Stomach (tissue), 9 donors: Measurements from ENCODE around the gene NPR3. TPM values are rescaled to one million over a fixed set of nuclear protein-coding genes. Genes with fewer than 3 reads are reported as not detected.

ENCODE experiments used
- DNase-seq, 2 donors: peaks; one replicate each; pipeline versions ENCODE4 v3.0.0 to v3.0.0-alpha.2; 2013 to 2019
- H3K27ac ChIP-seq, 5 donors: fragments of 200-600 bp in 4 of 5; sonication (generic) in 4 of 5; one replicate each; pipeline ENCODE4 v1.5.1; 2013 to 2019; ENCODE audit warnings: mild to moderate bottlenecking in 1 of 5, moderate library complexity in 1 of 5
- H3K27me3 ChIP-seq, 3 donors: fragments of 200-600 bp; sonication (generic); one replicate each; pipeline ENCODE4 v1.5.1; 2017 to 2019; ENCODE audit warnings: mixed run types in 1 of 3
- H3K36me3 ChIP-seq, 4 donors: fragments of 200-600 bp; sonication (generic); 1 replicate in 3 of 4; 2 replicates in 1 of 4; pipeline ENCODE4 v1.5.1; 2016 to 2019
- H3K4me1 ChIP-seq, 4 donors: fragments of 200-600 bp; sonication (generic); one replicate each; pipeline ENCODE4 v1.5.1; 2016 to 2019
- H3K4me3 ChIP-seq, 4 donors: fragments of 200-600 bp; sonication (generic) in 3 of 4; one replicate each; pipeline ENCODE4 v1.5.1; 2016 to 2019; ENCODE audit warnings: mild to moderate bottlenecking in 1 of 4
- H3K9me3 ChIP-seq, 4 donors: fragments of 200-600 bp; sonication (generic); one replicate each; pipeline ENCODE4 v1.5.1; 2016 to 2019
- EP300 ChIP-seq: sonication (generic); formaldehyde crosslinking; IDR thresholded peaks from one replicate; pipeline ENCODE4 v1.6.1; 2017; ENCODE audit warnings: antibody characterized with exemption
- POLR2A ChIP-seq, 4 donors: fragments of 450-650 bp; IDR thresholded peaks; one replicate each; pipeline ENCODE4 v1.6.1; 2016; ENCODE audit warnings: antibody characterized with exemption in 4 of 4, control low read depth in 2 of 4, mild to moderate bottlenecking in 1 of 4, moderate library complexity in 1 of 4
- POLR2AphosphoS5 ChIP-seq, 3 donors: sonication (generic); formaldehyde crosslinking; IDR thresholded peaks; one replicate each; pipeline ENCODE4 v1.6.1; 2016; ENCODE audit warnings: antibody characterized with exemption in 3 of 3
- WGBS, 5 donors: extraction: QIAGEN DNeasy Blood & Tissue Kit in 3 of 5; methylation state at CpG; one replicate each; pipeline versions ENCODE4 v1.1.5 to v1.1.7; 2013 to 2018; 5-methylcytosine and 5-hydroxymethylcytosine counted together
- intact Hi-C: fragments of 100-400 bp; cut with DNase I; formaldehyde crosslinking; loops from one replicate; pipeline ENCODE4 v1.15.1; 2023; ENCODE audit warnings: low total_unique reads
- polyA plus RNA-seq, 3 donors: library from polyadenylated mRNA; stranded (reverse); fragments of 200-250 nt; gene quantifications; one replicate each; pipeline ENCODE4 v1.2.3, GENCODE V29; 2013
- total RNA-seq, 5 donors: library from RNA; depleted of rRNA; stranded (reverse); fragments of >200 nt; gene quantifications; one replicate each; pipeline versions ENCODE4 v1.1.0 to v1.2.3, GENCODE V29; 2014 to 2016
- TF ChIP-seq, protein P1 (sequence below), 7 experiments: fragments of 450-650 bp in 4 of 7; fragments of 200-600 bp in 3 of 7; sonication (generic) in 3 of 7; IDR thresholded peaks; one replicate each; pipeline ENCODE4 v1.5.1; 2016 to 2019; ENCODE audit warnings: antibody characterized with exemption in 7 of 7, control low read depth in 2 of 7, mild to moderate bottlenecking in 1 of 7
- donor health status: healthy with polysubstance abuse.
- donor health status: Bipolar disorder and iron deficiency.
- donor health status: healthy.

The NPR3 gene
- total and polyA plus RNA-seq, 8 donors, result 0.25 to 15.8 (median 1.8) TPM; not detected in 2

DNA sequence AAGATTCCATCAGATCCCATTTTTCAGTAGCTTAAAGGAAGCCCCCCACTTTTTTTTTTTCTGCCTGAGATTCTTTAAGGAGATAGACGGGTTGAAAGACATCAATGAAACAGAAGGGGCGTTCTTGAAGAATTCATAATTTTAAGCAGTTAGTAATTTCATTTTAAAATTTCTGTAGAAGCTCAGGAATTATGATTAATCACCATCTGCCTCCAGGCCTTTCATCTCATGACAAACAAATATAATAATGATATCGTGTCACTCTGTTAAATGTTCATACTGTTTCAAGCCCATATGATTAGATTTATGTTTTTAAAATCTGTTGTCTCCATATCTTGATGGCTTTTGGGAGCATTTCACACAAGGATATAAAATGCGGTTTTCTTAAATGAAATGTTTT lies 75.2 kb downstream of the NPR3 start:
- Histone ChIP-seq H3K4me1 (no peaks in the 10 kb centered on the region), H3K27ac (no peak overlapping the region), H3K27me3 (no peaks in the 10 kb centered on the region), H3K36me3 (no peaks in the 10 kb centered on the region), H3K9me3 (peaks cover 0 to 8% (median 0%) of the 10 kb centered on the region in 4 donors), H3K4me3 (no peak overlapping the region)
- 66 to 83% (median 79%) methylated on average over 4 of the region's 4 CpGs for WGBS, 5 donors
- TF ChIP-seq, protein P1, sequence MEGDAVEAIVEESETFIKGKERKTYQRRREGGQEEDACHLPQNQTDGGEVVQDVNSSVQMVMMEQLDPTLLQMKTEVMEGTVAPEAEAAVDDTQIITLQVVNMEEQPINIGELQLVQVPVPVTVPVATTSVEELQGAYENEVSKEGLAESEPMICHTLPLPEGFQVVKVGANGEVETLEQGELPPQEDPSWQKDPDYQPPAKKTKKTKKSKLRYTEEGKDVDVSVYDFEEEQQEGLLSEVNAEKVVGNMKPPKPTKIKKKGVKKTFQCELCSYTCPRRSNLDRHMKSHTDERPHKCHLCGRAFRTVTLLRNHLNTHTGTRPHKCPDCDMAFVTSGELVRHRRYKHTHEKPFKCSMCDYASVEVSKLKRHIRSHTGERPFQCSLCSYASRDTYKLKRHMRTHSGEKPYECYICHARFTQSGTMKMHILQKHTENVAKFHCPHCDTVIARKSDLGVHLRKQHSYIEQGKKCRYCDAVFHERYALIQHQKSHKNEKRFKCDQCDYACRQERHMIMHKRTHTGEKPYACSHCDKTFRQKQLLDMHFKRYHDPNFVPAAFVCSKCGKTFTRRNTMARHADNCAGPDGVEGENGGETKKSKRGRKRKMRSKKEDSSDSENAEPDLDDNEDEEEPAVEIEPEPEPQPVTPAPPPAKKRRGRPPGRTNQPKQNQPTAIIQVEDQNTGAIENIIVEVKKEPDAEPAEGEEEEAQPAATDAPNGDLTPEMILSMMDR (IDR thresholded peaks at IDR 0.05), result no peak
- TF ChIP-seq POLR2AphosphoS5 (IDR thresholded peaks at IDR 0.05) (no peak), EP300 (no peak), POLR2A (IDR thresholded peaks at IDR 0.05) (no peak)
- DNase-seq, result no peak
- intact Hi-C loops, result no loop called here

DNA sequence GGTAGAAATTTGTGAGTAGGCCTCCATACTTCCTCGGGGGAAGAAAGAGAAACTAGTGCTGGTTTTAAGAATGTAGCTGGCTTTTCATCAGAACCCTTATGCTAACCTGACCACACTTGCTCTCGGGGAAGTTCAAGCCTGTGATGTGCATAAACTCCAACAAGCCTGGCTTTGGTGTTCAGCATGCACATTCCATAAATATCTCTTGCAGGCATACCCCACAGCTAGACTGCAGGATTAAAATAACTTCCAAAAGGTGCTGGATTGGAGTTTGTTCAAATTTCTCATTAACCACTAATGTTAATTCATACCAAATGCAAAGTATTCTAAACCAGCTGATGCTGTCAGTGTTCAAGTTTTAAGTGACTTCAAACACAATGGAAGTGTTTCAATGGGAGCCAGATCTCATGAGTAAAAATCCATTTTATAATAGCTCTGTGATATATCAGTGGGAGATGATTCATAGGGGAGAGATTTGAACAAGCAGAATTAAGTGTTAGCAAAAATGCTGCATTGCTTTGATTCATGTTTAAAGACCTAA lies 79.4 kb downstream of the NPR3 start:
- no peak for DNase-seq
- Histone ChIP-seq H3K27ac (no peak overlapping the region), H3K4me3 (no peak overlapping the region), H3K4me1 (no peaks in the 10 kb centered on the region), H3K9me3 (peaks cover 0 to 5% (median 0%) of the 10 kb centered on the region in 4 donors), H3K36me3 (no peaks in the 10 kb centered on the region), H3K27me3 (no peaks in the 10 kb centered on the region)
- intact Hi-C loops, result no loop called here
- WGBS, 5 donors, result 56 to 77% (median 72%) methylated on average over 2 of the region's 2 CpGs
- TF ChIP-seq, protein P1 (IDR thresholded peaks at IDR 0.05), result no peak
- no peak for TF ChIP-seq EP300
- TF ChIP-seq POLR2A (IDR thresholded peaks at IDR 0.05), result no peak
- no peak for TF ChIP-seq POLR2AphosphoS5 (IDR thresholded peaks at IDR 0.05)

DNA sequence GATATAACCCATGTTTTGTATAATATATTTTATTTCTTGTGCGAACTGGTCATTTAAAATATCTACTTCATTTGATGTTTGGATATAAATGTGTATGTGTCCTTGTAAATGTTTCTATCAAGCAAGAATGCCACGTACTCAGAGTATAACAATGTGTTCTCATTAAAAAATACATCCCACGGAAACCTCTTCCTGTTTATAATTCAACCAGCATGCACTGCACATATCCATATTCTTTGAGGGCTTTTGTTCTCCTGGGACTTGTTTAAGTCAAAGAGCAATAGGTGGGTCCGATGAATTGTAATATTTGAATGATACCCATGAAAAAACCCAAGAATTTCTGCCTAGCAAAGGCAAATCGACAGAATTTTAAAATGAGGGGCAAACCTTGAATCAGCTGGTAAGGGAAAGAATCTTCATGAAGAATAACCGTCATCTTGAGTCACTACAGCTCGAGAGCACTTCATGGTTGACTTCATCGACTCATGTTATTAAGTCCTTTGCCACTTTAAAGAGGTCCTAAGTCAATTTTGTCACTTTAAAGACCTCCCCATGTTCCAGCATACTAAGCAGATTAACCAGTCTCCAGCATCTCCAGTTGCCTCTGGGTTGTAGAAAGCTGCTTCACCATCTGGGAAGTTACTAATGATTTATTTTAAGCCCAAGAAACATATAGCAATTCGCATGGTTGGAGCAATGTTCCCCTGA lies 80.6 kb downstream of the NPR3 start:
- H3K27ac ChIP-seq, result no peak overlapping the region
- intact Hi-C loops, result no loop called here
- TF ChIP-seq EP300, result no peak
- TF ChIP-seq POLR2AphosphoS5 (IDR thresholded peaks at IDR 0.05), result no peak
- TF ChIP-seq POLR2A (IDR thresholded peaks at IDR 0.05), result no peak
- TF ChIP-seq, protein P1 (IDR thresholded peaks at IDR 0.05), result no peak
- WGBS, 5 donors, result 68 to 85% (median 76%) methylated on average over 9 of the region's 9 CpGs
- no peak overlapping the region for H3K4me3 ChIP-seq
- DNase-seq, result no peak
- no peaks in the 10 kb centered on the region for H3K36me3 ChIP-seq
- H3K9me3 ChIP-seq, result peaks cover 0 to 5% (median 0%) of the 10 kb centered on the region in 4 donors
- H3K27me3 ChIP-seq, result no peaks in the 10 kb centered on the region
- H3K4me1 ChIP-seq, result no peaks in the 10 kb centered on the region

DNA sequence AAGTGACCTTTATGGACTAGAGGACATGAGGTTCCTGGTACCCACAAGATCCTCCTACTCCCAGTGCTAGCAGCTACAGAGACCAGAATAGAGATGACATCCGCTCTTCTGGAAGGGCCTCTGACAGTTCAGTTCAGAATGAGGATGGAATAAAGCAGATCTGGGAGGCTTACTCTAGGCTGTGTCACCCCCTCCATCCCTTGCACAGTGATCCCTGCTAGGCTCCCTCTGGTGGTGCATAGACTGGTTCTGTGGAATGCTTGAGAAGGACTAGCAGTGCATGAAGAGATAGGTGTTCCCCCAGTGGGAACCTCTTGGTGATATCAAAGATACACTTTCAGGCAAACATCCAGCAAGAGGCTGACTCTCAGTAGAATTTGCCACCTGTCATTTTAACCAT lies 83.0 kb downstream of the NPR3 start:
- DNase-seq, result no peak
- 77 to 100% (median 93%) methylated on average over 1 of the region's 1 CpG; no CpG with 5 or more reads in 1 of the 5 donors for WGBS, 5 donors
- TF ChIP-seq EP300, result no peak
- H3K4me1 ChIP-seq, result no peaks in the 10 kb centered on the region
- H3K27ac ChIP-seq, result no peak overlapping the region
- H3K9me3 ChIP-seq, result peaks cover 0 to 5% (median 0%) of the 10 kb centered on the region in 4 donors
- intact Hi-C loops, result no loop called here
- no peaks in the 10 kb centered on the region for H3K36me3 ChIP-seq
- H3K27me3 ChIP-seq, result no peaks in the 10 kb centered on the region
- H3K4me3 ChIP-seq, result no peak overlapping the region

DNA sequence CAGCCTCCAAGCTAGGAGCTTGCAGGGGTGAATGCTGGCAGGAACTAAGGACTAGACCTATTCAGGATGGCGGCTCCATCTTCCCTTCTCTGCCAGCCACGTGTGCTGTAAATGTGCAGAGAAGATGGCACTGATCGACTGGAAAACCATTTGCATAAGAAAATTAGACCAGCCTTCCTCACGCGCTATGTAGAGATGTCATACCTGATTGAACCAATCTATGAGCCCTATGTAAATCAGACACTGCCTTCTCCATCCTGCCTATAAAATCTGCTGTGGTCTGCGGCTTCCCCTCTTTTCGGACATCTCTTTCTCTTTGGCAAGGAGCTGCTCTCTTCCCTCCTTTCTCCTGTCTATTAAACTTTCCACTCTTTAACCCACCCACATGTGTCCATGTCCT lies 91.6 kb downstream of the NPR3 start:
- Histone ChIP-seq H3K27me3 (no peaks in the 10 kb centered on the region), H3K4me3 (no peak overlapping the region), H3K9me3 (peaks cover 0 to 16% (median 6%) of the 10 kb centered on the region in 4 donors), H3K4me1 (no peaks in the 10 kb centered on the region), H3K36me3 (no peaks in the 10 kb centered on the region), H3K27ac (no peak overlapping the region)
- TF ChIP-seq POLR2AphosphoS5 (IDR thresholded peaks at IDR 0.05) (no peak), EP300 (no peak), POLR2A (IDR thresholded peaks at IDR 0.05) (no peak)
- TF ChIP-seq, protein P1 (IDR thresholded peaks at IDR 0.05), result no peak
- DNase-seq, result no peak
- WGBS, 5 donors, result 88 to 94% (median 89%) methylated on average over 7 of the region's 7 CpGs
- intact Hi-C loops, result no loop called here
